Measurements from ENCODE around the gene RHO. TPM values are rescaled to one million over a fixed set of nuclear protein-coding genes. Genes with fewer than 3 reads are reported as not detected.

Gene RHO
- total and polyA plus RNA-seq, 10 of the 15 experiments (the other 5 are each of a cell fraction or from before 2014, with no cell fraction given) = not detected

GRCh38 chr3:129526121-129526900 is 2.1 kb upstream of the RHO start (continued):
- TF ChIP-seq ZNF24 (IDR thresholded peaks at IDR 0.05) (peak; percentile 90), RBBP5 (conservative IDR thresholded peaks at IDR 0.05) (no peak), SRF (IDR thresholded peaks at IDR 0.05; ENCODE audit: low read depth in 2 of 2, low read length in 2 of 2) (no peak), EED (IDR thresholded peaks at IDR 0.05; ENCODE audit: low read depth) (peak; percentile 28; the same call in 1 of the 2 replicates), TCF3 (IDR thresholded peaks at IDR 0.05; ENCODE audit: borderline replicate concordance, insufficient read depth, low read depth, low read length) (no peak), ZBTB40 (IDR thresholded peaks at IDR 0.05; ENCODE audit: borderline replicate concordance) (no peak), EZH2 (IDR thresholded peaks at IDR 0.05; ENCODE audit: borderline replicate concordance, control insufficient read depth, low read depth, low read length) (no peak), JUNB (IDR thresholded peaks at IDR 0.05) (0 out of 2 replicates have a peak, but pooled peaks have one; percentile 15), ETV6 (conservative IDR thresholded peaks at IDR 0.05 in 1 of 2, IDR thresholded peaks at IDR 0.05 in 1 of 2; ENCODE audit: borderline replicate concordance in 1 of 2, low read depth in 1 of 2) (0 out of 4 replicates have a peak, but pooled peaks of 1 of the 2 experiments have one; percentile 25), SPI1 (IDR thresholded peaks at IDR 0.05; ENCODE audit: borderline replicate concordance, insufficient read depth, low read depth, low read length) (peak; percentile 85), TARDBP (IDR thresholded peaks at IDR 0.05; ENCODE audit: borderline replicate concordance) (no peak), DPF2 (IDR thresholded peaks at IDR 0.05) (peak; percentile 25; the same call in 1 of the 2 replicates), SMAD1 (IDR thresholded peaks at IDR 0.05; ENCODE audit: low read depth, partially characterized antibody) (no peak), HDAC6 (IDR thresholded peaks at IDR 0.05; ENCODE audit: unreplicated experiment) (no peak), HDAC2 (IDR thresholded peaks at IDR 0.05) (no peak), IKZF1 (conservative IDR thresholded peaks at IDR 0.05) (peak; percentile 57), YY1 (IDR thresholded peaks at IDR 0.05; ENCODE audit: low read depth, low read length) (0 out of 2 replicates have a peak, but pooled peaks have one; percentile 48)
- TF ChIP-seq, protein P1, sequence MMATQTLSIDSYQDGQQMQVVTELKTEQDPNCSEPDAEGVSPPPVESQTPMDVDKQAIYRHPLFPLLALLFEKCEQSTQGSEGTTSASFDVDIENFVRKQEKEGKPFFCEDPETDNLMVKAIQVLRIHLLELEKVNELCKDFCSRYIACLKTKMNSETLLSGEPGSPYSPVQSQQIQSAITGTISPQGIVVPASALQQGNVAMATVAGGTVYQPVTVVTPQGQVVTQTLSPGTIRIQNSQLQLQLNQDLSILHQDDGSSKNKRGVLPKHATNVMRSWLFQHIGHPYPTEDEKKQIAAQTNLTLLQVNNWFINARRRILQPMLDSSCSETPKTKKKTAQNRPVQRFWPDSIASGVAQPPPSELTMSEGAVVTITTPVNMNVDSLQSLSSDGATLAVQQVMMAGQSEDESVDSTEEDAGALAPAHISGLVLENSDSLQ (IDR thresholded peaks at IDR 0.05) = peak; percentile 28; the same call in 1 of the 2 replicates

Data from GM12878 (cell line).